ENCODE data around the gene MFSD6L.
"Not testable (repeated sequence)": the region's sequence is repeated elsewhere in the genome, so short reads cannot be mapped to it uniquely, and the experiment has no call there.

The MFSD6L gene

GRCh38 chr17:8818047-8818446, 18.9 kb upstream of the MFSD6L start:
- DNase-seq (no peak), ATAC-seq (ENCODE audit: insufficient read depth, low read depth) (no peak)
- H3K27me3 ChIP-seq (ENCODE audit: insufficient read depth, low read length, poor library complexity), result no peaks in the 10 kb centered on the region
- no peaks in the 10 kb centered on the region for H4K20me1 ChIP-seq (ENCODE audit: insufficient read depth, low read length)
- H3K79me2 ChIP-seq (ENCODE audit: insufficient read depth, low read length), result no peaks in the 10 kb centered on the region
- H3K9ac ChIP-seq (ENCODE audit: low read depth, low read length), result no peak overlapping the region
- no peak overlapping the region for H3K4me3 ChIP-seq (ENCODE audit: low read depth in 1 of 2, low read length in 2 of 2)
- peaks cover 40% of the 10 kb centered on the region for H3K36me3 ChIP-seq (ENCODE audit: insufficient read depth, low read length)
- no peaks in the 10 kb centered on the region for H3K4me1 ChIP-seq (ENCODE audit: insufficient read depth, low read length)
- peak overlapping the region; percentile 27; the same call in 1 of the 2 replicates for H3K27ac ChIP-seq (ENCODE audit: low read length)
- TF ChIP-seq CTCF (IDR thresholded peaks at IDR 0.05; ENCODE audit: borderline replicate concordance, extremely low read depth, low read length, poor library complexity, severe bottlenecking), result no peak
- no peak for TF ChIP-seq EZH2 (IDR thresholded peaks at IDR 0.05; ENCODE audit: borderline replicate concordance, low read depth, low read length, severe bottlenecking)
- no peak overlapping the region for H3K4me2 ChIP-seq (ENCODE audit: insufficient read depth, low read length)
- H2AFZ ChIP-seq (ENCODE audit: low read depth, low read length), result no peak overlapping the region
- no peaks in the 10 kb centered on the region for H3K9me3 ChIP-seq (ENCODE audit: insufficient read depth, low read length, severe bottlenecking)

- TF ChIP-seq EZH2 (IDR thresholded peaks at IDR 0.05; ENCODE audit: borderline replicate concordance, low read depth, low read length, severe bottlenecking), result no peak
- TF ChIP-seq CTCF (IDR thresholded peaks at IDR 0.05; ENCODE audit: borderline replicate concordance, extremely low read depth, low read length, poor library complexity, severe bottlenecking), result no peak
- H3K4me3 ChIP-seq (ENCODE audit: low read depth in 1 of 2, low read length in 2 of 2), result no peak overlapping the region
- no peak for DNase-seq
- no peak overlapping the region for H3K4me2 ChIP-seq (ENCODE audit: insufficient read depth, low read length)
- no peak overlapping the region for H3K27ac ChIP-seq (ENCODE audit: low read length)
- ATAC-seq (ENCODE audit: insufficient read depth, low read depth), result no peak
- peaks cover 4% of the 10 kb centered on the region for H3K9me3 ChIP-seq (ENCODE audit: insufficient read depth, low read length, severe bottlenecking)
- H3K36me3 ChIP-seq (ENCODE audit: insufficient read depth, low read length), result peaks cover 64% of the 10 kb centered on the region
- no peaks in the 10 kb centered on the region for H4K20me1 ChIP-seq (ENCODE audit: insufficient read depth, low read length)
- no peak overlapping the region for H3K9ac ChIP-seq (ENCODE audit: low read depth, low read length)
- no peaks in the 10 kb centered on the region for H3K79me2 ChIP-seq (ENCODE audit: insufficient read depth, low read length)
- no peak overlapping the region for H2AFZ ChIP-seq (ENCODE audit: low read depth, low read length)
- no peaks in the 10 kb centered on the region for H3K27me3 ChIP-seq (ENCODE audit: insufficient read depth, low read length, poor library complexity)
- no peaks in the 10 kb centered on the region for H3K4me1 ChIP-seq (ENCODE audit: insufficient read depth, low read length)
These were observed 7.9 kb upstream of the MFSD6L start for GRCh38 chr17:8806926-8807550.

GRCh38 chr17:8806253-8806925, 7.2 kb upstream of the MFSD6L start:
- H3K4me1 ChIP-seq (ENCODE audit: insufficient read depth, low read length), result no peaks in the 10 kb centered on the region
- H3K4me3 ChIP-seq (ENCODE audit: low read depth in 1 of 2, low read length in 2 of 2), result no peak overlapping the region
- peaks cover 62% of the 10 kb centered on the region for H3K36me3 ChIP-seq (ENCODE audit: insufficient read depth, low read length)
- no peaks in the 10 kb centered on the region for H3K79me2 ChIP-seq (ENCODE audit: insufficient read depth, low read length)
- DNase-seq, result no peak
- no peak for TF ChIP-seq EZH2 (IDR thresholded peaks at IDR 0.05; ENCODE audit: borderline replicate concordance, low read depth, low read length, severe bottlenecking)
- TF ChIP-seq CTCF (IDR thresholded peaks at IDR 0.05; ENCODE audit: borderline replicate concordance, extremely low read depth, low read length, poor library complexity, severe bottlenecking), result no peak
- H4K20me1 ChIP-seq (ENCODE audit: insufficient read depth, low read length), result no peaks in the 10 kb centered on the region
- no peak overlapping the region for H3K4me2 ChIP-seq (ENCODE audit: insufficient read depth, low read length)
- H3K9me3 ChIP-seq (ENCODE audit: insufficient read depth, low read length, severe bottlenecking), result peaks cover 4% of the 10 kb centered on the region
- no peaks in the 10 kb centered on the region for H3K27me3 ChIP-seq (ENCODE audit: insufficient read depth, low read length, poor library complexity)
- ATAC-seq (ENCODE audit: insufficient read depth, low read depth), result no peak
- H3K9ac ChIP-seq (ENCODE audit: low read depth, low read length), result no peak overlapping the region
- no peak overlapping the region for H3K27ac ChIP-seq (ENCODE audit: low read length)
- H2AFZ ChIP-seq (ENCODE audit: low read depth, low read length), result no peak overlapping the region

- H3K27me3 ChIP-seq (ENCODE audit: insufficient read depth, low read length, poor library complexity); H3K9me3 ChIP-seq (ENCODE audit: insufficient read depth, low read length, severe bottlenecking); H3K27ac ChIP-seq (ENCODE audit: low read length); DNase-seq; ATAC-seq (ENCODE audit: insufficient read depth, low read depth); H3K4me2 ChIP-seq (ENCODE audit: insufficient read depth, low read length); H2AFZ ChIP-seq (ENCODE audit: low read depth, low read length); H3K4me3 ChIP-seq (ENCODE audit: low read depth in 1 of 2, low read length in 2 of 2); H3K4me1 ChIP-seq (ENCODE audit: insufficient read depth, low read length); H3K79me2 ChIP-seq (ENCODE audit: insufficient read depth, low read length); H4K20me1 ChIP-seq (ENCODE audit: insufficient read depth, low read length); H3K9ac ChIP-seq (ENCODE audit: low read depth, low read length): not testable (repeated sequence)
- H3K36me3 ChIP-seq (ENCODE audit: insufficient read depth, low read length), result peaks cover 60% of the 10 kb centered on the region
These were observed 6.2 kb upstream of the MFSD6L start for GRCh38 chr17:8805396-8805795.
